Skeletal muscle tissue (tissue), 4 donors: ENCODE results near the gene ZSCAN5A. TPM values are rescaled to one million over a fixed set of nuclear protein-coding genes. Genes with fewer than 3 reads are reported as not detected.
"Not testable (repeated sequence)": the region's sequence is repeated elsewhere in the genome, so short reads cannot be mapped to it uniquely, and the experiment has no call there.

ENCODE experiments used
- H3K27ac ChIP-seq: one replicate; pipeline ENCODE4 v1.7.0; 2013; ENCODE audit warnings: mild to moderate bottlenecking, low read depth, low read length, inconsistent platforms
- H3K27me3 ChIP-seq, 3 donors: one replicate each; pipeline ENCODE4 v1.7.0; 2013; ENCODE audit warnings: low read length in 3 of 3; ENCODE audit not compliant: control insufficient read depth in 3 of 3, insufficient read depth in 3 of 3
- H3K36me3 ChIP-seq, 3 donors: one replicate each; pipeline ENCODE4 v1.7.0; 2013; ENCODE audit warnings: low read length in 3 of 3; ENCODE audit not compliant: control insufficient read depth in 3 of 3, insufficient read depth in 3 of 3
- H3K4me1 ChIP-seq, 3 donors: one replicate each; pipeline ENCODE4 v1.7.0; 2013; ENCODE audit warnings: low read length in 3 of 3, mild to moderate bottlenecking in 3 of 3; ENCODE audit not compliant: control insufficient read depth in 3 of 3, insufficient read depth in 3 of 3
- H3K4me3 ChIP-seq, 3 donors: one replicate each; pipeline ENCODE4 v1.7.0; 2013; ENCODE audit warnings: low read length in 3 of 3
- H3K9ac ChIP-seq, 3 donors: one replicate each; pipeline ENCODE4 v1.7.0; 2013; ENCODE audit warnings: low read length in 3 of 3, mild to moderate bottlenecking in 3 of 3, moderate library complexity in 2 of 3, low read depth in 1 of 3
- H3K9me3 ChIP-seq, 3 donors: one replicate each; pipeline ENCODE4 v1.7.0; 2013; ENCODE audit warnings: low read length in 3 of 3; ENCODE audit not compliant: control insufficient read depth in 3 of 3
- total RNA-seq: library from RNA; depleted of rRNA; stranded (reverse); fragments of >200 nt; gene quantifications from one replicate; pipeline ENCODE4 v1.2.3, GENCODE V29; 2014
- donor health status: Osteomylitis.

ZSCAN5A gene
- total RNA-seq, 1 donor from 2014 or later: 3.1 TPM

GRCh38 chr19:56193981-56194640 lies 120.5 kb downstream of the ZSCAN5A start:
- no peaks in the 10 kb centered on the region for H3K9me3 ChIP-seq
- no peak overlapping the region for H3K27ac ChIP-seq
- H3K36me3 ChIP-seq: no peaks in the 10 kb centered on the region
- H3K4me1 ChIP-seq: no peaks in the 10 kb centered on the region
- no peak overlapping the region for H3K4me3 ChIP-seq
- H3K27me3 ChIP-seq: no peaks in the 10 kb centered on the region
- no peak overlapping the region for H3K9ac ChIP-seq

- H3K9ac ChIP-seq: no peak overlapping the region
- peaks cover 0 to 3% (median 0%) of the 10 kb centered on the region in 3 donors for H3K27me3 ChIP-seq
- H3K27ac ChIP-seq: no peak overlapping the region
These were observed 122.9 kb downstream of the ZSCAN5A start for GRCh38 chr19:56191711-56192110.

GRCh38 chr19:56191115-56191514 lies 123.5 kb downstream of the ZSCAN5A start:
- no peaks in the 10 kb centered on the region for H3K9me3 ChIP-seq
- no peak overlapping the region for H3K4me3 ChIP-seq
- no peak overlapping the region for H3K27ac ChIP-seq
- peaks cover 0 to 3% (median 0%) of the 10 kb centered on the region in 3 donors for H3K27me3 ChIP-seq
- H3K36me3 ChIP-seq: no peaks in the 10 kb centered on the region
- no peak overlapping the region for H3K9ac ChIP-seq
- no peaks in the 10 kb centered on the region for H3K4me1 ChIP-seq

More at GRCh38 chr19:56191711-56192110, 122.9 kb downstream of the ZSCAN5A start:
- Histone ChIP-seq H3K36me3 (no peaks in the 10 kb centered on the region), H3K4me1 (no peaks in the 10 kb centered on the region), H3K4me3 (no peak overlapping the region), H3K9me3 (no peaks in the 10 kb centered on the region)

- H3K27me3 ChIP-seq: peaks cover 0 to 3% (median 0%) of the 10 kb centered on the region in 3 donors
- no peak overlapping the region for H3K4me3 ChIP-seq
- H3K4me1 ChIP-seq: no peaks in the 10 kb centered on the region
- no peaks in the 10 kb centered on the region for H3K36me3 ChIP-seq
- no peak overlapping the region for H3K9ac ChIP-seq
- H3K27ac ChIP-seq: no peak overlapping the region
- H3K9me3 ChIP-seq: no peaks in the 10 kb centered on the region
These were observed 124.9 kb downstream of the ZSCAN5A start for GRCh38 chr19:56189785-56190184.

GRCh38 chr19:56177564-56178243 lies 136.9 kb downstream of the ZSCAN5A start:
- Histone ChIP-seq H3K4me1 (no peaks in the 10 kb centered on the region), H3K27ac (no peak overlapping the region), H3K9ac (no peak overlapping the region), H3K4me3 (no peak overlapping the region), H3K36me3 (no peaks in the 10 kb centered on the region), H3K9me3 (no peaks in the 10 kb centered on the region), H3K27me3 (peaks cover 27 to 43% (median 30%) of the 10 kb centered on the region in 3 donors)

- H3K27me3 ChIP-seq: peaks cover 27 to 36% (median 27%) of the 10 kb centered on the region in 3 donors
These were observed 137.8 kb downstream of the ZSCAN5A start for GRCh38 chr19:56176881-56177280.

GRCh38 chr19:56176310-56176709 lies 138.3 kb downstream of the ZSCAN5A start:
- H3K9me3 ChIP-seq, H3K4me1 ChIP-seq, H3K9ac ChIP-seq, H3K4me3 ChIP-seq, H3K27ac ChIP-seq, H3K36me3 ChIP-seq: not testable (repeated sequence)
- H3K27me3 ChIP-seq: peaks cover 25 to 32% (median 27%) of the 10 kb centered on the region in 3 donors

More at GRCh38 chr19:56176881-56177280, 137.8 kb downstream of the ZSCAN5A start:
- Histone ChIP-seq H3K9me3 (no peaks in the 10 kb centered on the region), H3K4me3 (no peak overlapping the region), H3K9ac (no peak overlapping the region), H3K27ac (no peak overlapping the region), H3K4me1 (no peaks in the 10 kb centered on the region), H3K36me3 (no peaks in the 10 kb centered on the region)

GRCh38 chr19:56175861-56176307 lies 138.8 kb downstream of the ZSCAN5A start, which contains the start of gene GALP:
Gene GALP, plus strand, starts transcription at chr19:56176008. Its CDS starts 1,101 bp downstream, at chr19:56177109.
- H3K27me3 ChIP-seq: peaks cover 25 to 32% (median 27%) of the 10 kb centered on the region in 3 donors
- not testable (repeated sequence) for H3K4me1 ChIP-seq, H3K4me3 ChIP-seq, H3K36me3 ChIP-seq, H3K9ac ChIP-seq, H3K9me3 ChIP-seq, H3K27ac ChIP-seq

GRCh38 chr19:56174550-56174949 lies 140.1 kb downstream of the ZSCAN5A start:
- Histone ChIP-seq H3K36me3 (no peaks in the 10 kb centered on the region), H3K9me3 (no peaks in the 10 kb centered on the region), H3K4me1 (no peaks in the 10 kb centered on the region), H3K27me3 (peaks cover 27 to 32% (median 27%) of the 10 kb centered on the region in 3 donors), H3K9ac (no peak overlapping the region), H3K27ac (no peak overlapping the region), H3K4me3 (no peak overlapping the region)

- no peak overlapping the region for H3K4me3 ChIP-seq
- no peaks in the 10 kb centered on the region for H3K4me1 ChIP-seq
- H3K36me3 ChIP-seq: no peaks in the 10 kb centered on the region
- peaks cover 27 to 32% (median 27%) of the 10 kb centered on the region in 3 donors for H3K27me3 ChIP-seq
- H3K27ac ChIP-seq: no peak overlapping the region
- H3K9me3 ChIP-seq: no peaks in the 10 kb centered on the region
- H3K9ac ChIP-seq: no peak overlapping the region
These were observed 140.6 kb downstream of the ZSCAN5A start for GRCh38 chr19:56174086-56174485.
